Ishikawa (cell line): ENCODE results near the gene MAVS.

Source experiments
- CEBPB ChIP-seq: IDR thresholded peaks from 2 replicates; pipeline ENCODE4 v1.6.1; 2012
- CREB1 ChIP-seq: IDR thresholded peaks from 2 replicates; pipeline ENCODE4 v1.6.1; 2012; ENCODE audit warnings: low read depth
- EGR1 ChIP-seq: IDR thresholded peaks from 2 replicates; pipeline ENCODE4 v1.6.1; 2012
- EP300 ChIP-seq: IDR thresholded peaks from 2 replicates; pipeline ENCODE4 v1.6.1; 2012; ENCODE audit warnings: borderline replicate concordance
- FOXM1 ChIP-seq: IDR thresholded peaks from 2 replicates; pipeline ENCODE4 v1.6.1; 2012; ENCODE audit warnings: low read depth, borderline replicate concordance
- NFIC ChIP-seq: IDR thresholded peaks from 2 replicates; pipeline ENCODE4 v1.6.1; 2012
- RAD21 ChIP-seq: IDR thresholded peaks from 2 replicates; pipeline ENCODE4 v1.6.1; 2012; ENCODE audit warnings: low read depth
- TAF1 ChIP-seq: IDR thresholded peaks from 2 replicates; pipeline ENCODE4 v1.6.1; 2012; ENCODE audit warnings: low read depth, mild to moderate bottlenecking
- TCF12 ChIP-seq: IDR thresholded peaks from 2 replicates; pipeline ENCODE4 v1.6.1; 2012; ENCODE audit warnings: low read depth
- TEAD4 ChIP-seq: IDR thresholded peaks from 2 replicates; pipeline ENCODE4 v1.6.1; 2012
- YY1 ChIP-seq: IDR thresholded peaks from 2 replicates; pipeline ENCODE4 v1.6.1; 2012; ENCODE audit warnings: low read depth
- ZBTB7A ChIP-seq: IDR thresholded peaks from 2 replicates; pipeline ENCODE4 v1.6.1; 2012; ENCODE audit warnings: low read depth
- TF ChIP-seq, protein P1 (sequence below): IDR thresholded peaks from 2 replicates; pipeline ENCODE4 v1.6.1; 2012
- TF ChIP-seq, protein P2 (sequence below): IDR thresholded peaks from 2 replicates; pipeline ENCODE4 v1.6.1; 2012
- TF ChIP-seq, protein P3 (sequence below): IDR thresholded peaks from 2 replicates; pipeline ENCODE4 v1.6.1; 2012; ENCODE audit warnings: low read depth, mild to moderate bottlenecking

Gene MAVS

DNA sequence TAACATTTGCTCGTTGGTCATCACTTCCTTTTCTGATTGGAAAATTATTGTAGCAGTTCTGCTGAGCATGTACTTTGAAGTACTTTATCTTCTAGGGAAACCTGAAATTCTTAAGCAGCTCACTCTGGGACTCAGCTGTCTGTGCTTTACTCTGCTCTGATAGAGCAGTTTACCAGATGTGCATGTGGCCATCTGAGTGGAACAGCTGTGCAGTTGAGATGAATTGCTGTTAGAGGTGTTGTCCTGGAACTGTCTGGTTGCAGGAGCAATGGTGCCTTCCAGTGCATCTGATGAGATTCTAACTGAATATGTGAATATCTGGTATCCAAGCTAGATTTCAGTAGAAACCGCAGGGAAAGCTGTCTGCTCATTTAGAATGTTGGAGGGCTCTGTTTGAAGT, 69.7 kb downstream of the MAVS start:
- TF ChIP-seq TAF1 (no peak), NFIC (no peak), EGR1 (no peak), CEBPB (no peak), EP300 (no peak), TCF12 (no peak), ZBTB7A (no peak), RAD21 (no peak), TEAD4 (no peak)
- TF ChIP-seq, protein P1, sequence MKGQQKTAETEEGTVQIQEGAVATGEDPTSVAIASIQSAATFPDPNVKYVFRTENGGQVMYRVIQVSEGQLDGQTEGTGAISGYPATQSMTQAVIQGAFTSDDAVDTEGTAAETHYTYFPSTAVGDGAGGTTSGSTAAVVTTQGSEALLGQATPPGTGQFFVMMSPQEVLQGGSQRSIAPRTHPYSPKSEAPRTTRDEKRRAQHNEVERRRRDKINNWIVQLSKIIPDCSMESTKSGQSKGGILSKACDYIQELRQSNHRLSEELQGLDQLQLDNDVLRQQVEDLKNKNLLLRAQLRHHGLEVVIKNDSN, result no peak

DNA sequence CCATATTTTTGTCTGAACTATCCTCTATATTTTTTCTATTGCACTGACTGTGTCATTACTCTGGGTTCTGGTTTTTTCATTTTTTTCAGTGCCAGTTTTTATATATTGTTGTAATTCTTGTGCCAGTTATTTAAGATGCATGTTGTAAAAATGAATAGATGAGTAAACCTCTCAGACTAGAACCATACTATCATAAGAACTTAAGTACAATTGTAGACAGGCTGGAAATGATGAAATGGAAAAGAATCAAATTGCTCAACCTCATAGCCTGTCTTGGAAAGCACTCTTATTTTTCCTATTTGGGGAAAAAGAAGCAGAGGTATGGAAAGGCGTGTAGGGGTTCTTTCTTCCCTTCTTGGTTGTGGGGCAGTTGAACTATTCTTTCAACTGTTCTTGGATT, 72.7 kb downstream of the MAVS start:
- TF ChIP-seq YY1 (no peak), TAF1 (no peak), RAD21 (no peak), TEAD4 (no peak), CEBPB (no peak), EP300 (no peak), NFIC (no peak), ZBTB7A (no peak), TCF12 (no peak), EGR1 (no peak), CREB1 (no peak), FOXM1 (no peak)
- TF ChIP-seq, protein P1, result no peak
- TF ChIP-seq, protein P2, sequence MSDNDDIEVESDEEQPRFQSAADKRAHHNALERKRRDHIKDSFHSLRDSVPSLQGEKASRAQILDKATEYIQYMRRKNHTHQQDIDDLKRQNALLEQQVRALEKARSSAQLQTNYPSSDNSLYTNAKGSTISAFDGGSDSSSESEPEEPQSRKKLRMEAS, result no peak
- TF ChIP-seq, protein P3, sequence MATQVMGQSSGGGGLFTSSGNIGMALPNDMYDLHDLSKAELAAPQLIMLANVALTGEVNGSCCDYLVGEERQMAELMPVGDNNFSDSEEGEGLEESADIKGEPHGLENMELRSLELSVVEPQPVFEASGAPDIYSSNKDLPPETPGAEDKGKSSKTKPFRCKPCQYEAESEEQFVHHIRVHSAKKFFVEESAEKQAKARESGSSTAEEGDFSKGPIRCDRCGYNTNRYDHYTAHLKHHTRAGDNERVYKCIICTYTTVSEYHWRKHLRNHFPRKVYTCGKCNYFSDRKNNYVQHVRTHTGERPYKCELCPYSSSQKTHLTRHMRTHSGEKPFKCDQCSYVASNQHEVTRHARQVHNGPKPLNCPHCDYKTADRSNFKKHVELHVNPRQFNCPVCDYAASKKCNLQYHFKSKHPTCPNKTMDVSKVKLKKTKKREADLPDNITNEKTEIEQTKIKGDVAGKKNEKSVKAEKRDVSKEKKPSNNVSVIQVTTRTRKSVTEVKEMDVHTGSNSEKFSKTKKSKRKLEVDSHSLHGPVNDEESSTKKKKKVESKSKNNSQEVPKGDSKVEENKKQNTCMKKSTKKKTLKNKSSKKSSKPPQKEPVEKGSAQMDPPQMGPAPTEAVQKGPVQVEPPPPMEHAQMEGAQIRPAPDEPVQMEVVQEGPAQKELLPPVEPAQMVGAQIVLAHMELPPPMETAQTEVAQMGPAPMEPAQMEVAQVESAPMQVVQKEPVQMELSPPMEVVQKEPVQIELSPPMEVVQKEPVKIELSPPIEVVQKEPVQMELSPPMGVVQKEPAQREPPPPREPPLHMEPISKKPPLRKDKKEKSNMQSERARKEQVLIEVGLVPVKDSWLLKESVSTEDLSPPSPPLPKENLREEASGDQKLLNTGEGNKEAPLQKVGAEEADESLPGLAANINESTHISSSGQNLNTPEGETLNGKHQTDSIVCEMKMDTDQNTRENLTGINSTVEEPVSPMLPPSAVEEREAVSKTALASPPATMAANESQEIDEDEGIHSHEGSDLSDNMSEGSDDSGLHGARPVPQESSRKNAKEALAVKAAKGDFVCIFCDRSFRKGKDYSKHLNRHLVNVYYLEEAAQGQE, result no peak

DNA sequence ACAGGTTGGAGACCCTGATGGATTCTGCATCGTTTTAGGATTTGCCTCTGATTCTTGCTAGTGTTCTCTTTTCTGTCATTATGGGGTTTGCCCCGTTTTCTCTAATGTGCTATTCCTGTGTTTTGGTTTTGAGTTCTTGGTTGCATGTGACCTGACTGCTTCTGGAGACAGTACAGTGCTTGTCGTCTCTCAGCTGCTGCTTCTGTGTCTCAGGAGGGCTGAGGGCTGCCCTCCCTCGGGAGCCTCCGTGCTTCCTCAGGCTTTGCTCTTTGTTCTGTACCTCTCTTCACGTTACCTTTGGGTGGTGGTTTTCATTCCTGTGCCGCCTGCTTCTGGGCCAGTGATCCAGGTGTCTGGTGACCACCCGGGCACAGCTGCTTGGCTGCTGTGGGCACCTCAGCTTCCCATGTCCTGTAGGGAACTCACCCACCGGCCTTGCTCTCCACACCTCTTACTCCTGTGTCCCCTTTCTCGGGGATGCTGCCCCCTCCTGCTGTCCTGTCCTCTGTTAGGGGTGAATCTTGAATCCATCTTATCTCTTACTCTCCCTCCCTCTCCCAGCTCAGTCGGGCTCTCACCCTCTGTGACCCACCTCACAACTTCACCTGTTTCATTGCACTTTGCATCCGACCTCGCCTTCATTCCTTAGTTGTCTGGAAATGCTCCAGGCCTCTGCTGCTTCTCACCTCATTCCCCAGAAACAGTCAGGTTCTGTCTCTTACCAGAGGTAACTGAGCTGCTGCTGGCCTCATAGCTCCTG, 75.8 kb downstream of the MAVS start:
- TF ChIP-seq RAD21 (no peak), EGR1 (no peak), CREB1 (no peak), FOXM1 (no peak), EP300 (no peak), NFIC (no peak), CEBPB (no peak), ZBTB7A (no peak), TCF12 (no peak), TEAD4 (no peak), YY1 (no peak), TAF1 (no peak)
- TF ChIP-seq, protein P2, result no peak
- TF ChIP-seq, protein P1, result no peak
- TF ChIP-seq, protein P3, result no peak

DNA sequence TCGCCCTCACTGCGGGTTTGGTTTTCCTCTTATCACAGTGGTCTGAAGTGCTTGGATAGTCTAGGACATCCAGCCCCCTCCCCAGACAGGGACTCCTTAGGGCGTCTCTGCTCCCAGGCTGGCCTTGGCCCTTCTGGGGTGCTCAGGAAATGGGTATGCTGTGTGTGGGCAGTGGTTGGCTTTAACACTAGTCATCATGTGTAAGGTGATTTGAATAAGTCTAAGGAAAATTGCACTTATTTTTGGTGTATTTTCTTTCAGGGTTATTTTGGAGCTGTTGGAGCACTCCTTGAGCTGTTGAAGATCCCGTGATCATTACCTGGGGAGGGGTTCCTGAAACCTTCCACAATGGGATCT, 76.3 kb downstream of the MAVS start:
- TF ChIP-seq CREB1 (no peak), EP300 (no peak), TAF1 (no peak), CEBPB (no peak), TEAD4 (no peak), YY1 (no peak), TCF12 (no peak)
- TF ChIP-seq, protein P3, result no peak
- TF ChIP-seq, protein P1, result no peak
